Adipocyte (in vitro differentiated cells): Measurements from ENCODE around the gene EHMT2.

ENCODE experiments used
- DNase-seq: peaks from one replicate; pipeline ENCODE4 v3.0.0-alpha.2; 2015; ENCODE audit warnings: low read depth
- H3K27me3 ChIP-seq: replicated peaks from 2 replicates; pipeline ENCODE4 v1.7.0; 2013; ENCODE audit warnings: mild to moderate bottlenecking, low read length, moderate library complexity; ENCODE audit not compliant: control insufficient read depth, insufficient read depth
- H3K36me3 ChIP-seq: 2 replicates; pipeline ENCODE4 v1.7.0; 2013; ENCODE audit warnings: low read length, mild to moderate bottlenecking, moderate library complexity; ENCODE audit not compliant: control insufficient read depth, insufficient read depth, severe bottlenecking
- H3K4me1 ChIP-seq: 2 replicates; pipeline ENCODE4 v1.7.0; 2013; ENCODE audit warnings: mild to moderate bottlenecking, low read length, moderate library complexity; ENCODE audit not compliant: control insufficient read depth, insufficient read depth
- H3K4me3 ChIP-seq: 2 replicates; pipeline ENCODE4 v1.7.0; 2013; ENCODE audit warnings: mild to moderate bottlenecking, low read length, moderate library complexity
- H3K9ac ChIP-seq: 2 replicates; pipeline ENCODE4 v1.7.0; 2013; ENCODE audit warnings: mild to moderate bottlenecking, low read length, moderate library complexity
- H3K9me3 ChIP-seq: 2 replicates; pipeline ENCODE4 v1.7.0; 2013; ENCODE audit warnings: mild to moderate bottlenecking, low read length, moderate library complexity; ENCODE audit not compliant: control insufficient read depth

Gene EHMT2

DNA sequence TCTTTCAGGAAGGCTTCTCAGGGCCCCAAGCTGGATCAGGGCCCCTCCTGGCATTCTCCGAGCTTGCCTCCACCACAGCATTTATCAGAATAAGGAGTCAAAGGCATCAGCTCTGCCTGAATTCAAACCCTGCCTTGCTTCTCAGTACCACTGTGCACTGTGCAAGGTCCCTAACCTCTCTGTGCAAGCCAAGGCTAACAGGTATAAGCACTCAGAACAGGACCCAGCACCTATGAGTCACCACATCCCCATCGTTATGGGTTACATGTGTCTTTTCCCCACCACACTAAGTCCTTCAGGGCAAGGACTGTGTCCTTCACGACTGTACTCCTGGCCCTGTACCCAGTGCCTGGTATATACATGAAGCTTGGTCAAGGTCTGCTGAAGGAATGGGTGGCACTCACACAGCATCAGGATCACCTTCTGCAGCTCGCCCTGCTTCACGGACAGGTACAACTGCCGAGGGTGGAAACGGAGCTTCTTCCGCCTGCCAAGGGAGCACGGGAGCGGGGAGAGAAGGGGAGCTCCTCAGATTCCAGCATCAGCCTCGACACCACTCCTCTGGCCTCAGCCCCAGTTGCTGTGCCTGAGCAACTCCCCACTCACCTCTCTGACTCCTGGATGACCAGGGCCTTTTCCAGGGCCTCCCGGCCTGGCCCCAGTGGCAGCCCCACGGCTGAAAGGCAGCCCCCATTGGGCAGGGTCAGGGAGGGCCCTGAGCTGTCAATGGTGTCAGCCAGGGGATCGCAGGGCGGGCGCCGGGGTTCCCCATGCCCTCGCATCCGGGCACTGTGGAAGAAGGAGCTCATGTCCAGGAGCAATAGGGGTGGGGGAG lies 10.1 kb downstream of the EHMT2 start:
- no peaks in the 10 kb centered on the region for H3K9me3 ChIP-seq
- no peak overlapping the region for H3K9ac ChIP-seq
- peaks cover 74% of the 10 kb centered on the region for H3K36me3 ChIP-seq
- H3K4me3 ChIP-seq, result no peak overlapping the region
- no peak for DNase-seq
- no peaks in the 10 kb centered on the region for H3K4me1 ChIP-seq
- no peaks in the 10 kb centered on the region for H3K27me3 ChIP-seq

DNA sequence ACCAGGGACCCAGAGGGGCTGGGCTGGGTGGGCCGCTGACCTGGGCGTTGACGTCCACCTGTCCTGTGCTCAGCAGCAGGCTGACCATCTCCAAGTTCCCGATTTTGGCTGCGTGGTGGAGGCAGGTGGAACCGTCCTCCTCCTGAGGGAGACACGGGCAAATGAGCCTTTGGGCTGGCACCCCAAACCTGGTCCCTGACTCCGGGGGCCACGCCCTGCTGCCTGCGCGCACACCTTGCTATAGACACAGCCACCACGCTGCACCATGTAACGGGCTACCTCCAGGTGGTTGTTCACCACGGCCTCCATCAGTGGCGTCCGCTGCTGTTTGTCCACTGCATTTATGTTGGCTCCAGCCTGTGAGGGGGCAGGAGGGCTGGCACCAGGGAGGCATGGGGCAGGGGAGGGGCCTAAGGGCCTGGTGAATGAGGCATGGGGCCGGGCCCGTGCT lies 10.9 kb downstream of the EHMT2 start:
- Histone ChIP-seq H3K4me3 (no peak overlapping the region), H3K9me3 (no peaks in the 10 kb centered on the region), H3K4me1 (no peaks in the 10 kb centered on the region), H3K27me3 (no peaks in the 10 kb centered on the region), H3K36me3 (peaks cover 70% of the 10 kb centered on the region), H3K9ac (no peak overlapping the region)
- no peak for DNase-seq

DNA sequence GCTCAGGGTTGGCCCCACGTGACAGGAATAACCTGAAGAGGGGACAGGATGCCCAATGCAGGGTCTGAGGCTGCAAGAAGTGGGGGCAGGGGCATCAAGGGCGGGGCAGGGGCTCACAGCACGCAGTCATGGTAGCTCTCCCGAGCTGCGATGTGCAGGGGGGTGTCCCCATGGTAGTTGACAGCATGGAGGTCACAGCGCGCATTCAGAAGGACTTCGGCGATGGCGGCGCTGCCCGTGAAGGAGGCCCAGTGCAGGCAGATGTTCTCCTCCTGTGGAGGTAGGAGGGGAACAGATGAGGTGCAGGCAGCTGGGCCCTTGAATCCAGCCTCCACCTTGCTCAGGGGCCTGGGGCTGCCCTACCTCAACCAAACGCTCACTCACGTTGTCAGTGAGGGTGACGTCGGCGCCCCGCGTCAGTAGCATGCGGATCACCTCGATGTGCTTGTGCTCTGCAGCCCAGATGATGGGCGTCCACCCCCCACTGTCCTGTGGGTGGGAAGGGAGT lies 12.9 kb downstream of the EHMT2 start:
- no peak for DNase-seq
- Histone ChIP-seq H3K9ac (no peak overlapping the region), H3K4me1 (no peaks in the 10 kb centered on the region), H3K36me3 (peaks cover 81% of the 10 kb centered on the region), H3K9me3 (no peaks in the 10 kb centered on the region), H3K4me3 (no peak overlapping the region), H3K27me3 (no peaks in the 10 kb centered on the region)

DNA sequence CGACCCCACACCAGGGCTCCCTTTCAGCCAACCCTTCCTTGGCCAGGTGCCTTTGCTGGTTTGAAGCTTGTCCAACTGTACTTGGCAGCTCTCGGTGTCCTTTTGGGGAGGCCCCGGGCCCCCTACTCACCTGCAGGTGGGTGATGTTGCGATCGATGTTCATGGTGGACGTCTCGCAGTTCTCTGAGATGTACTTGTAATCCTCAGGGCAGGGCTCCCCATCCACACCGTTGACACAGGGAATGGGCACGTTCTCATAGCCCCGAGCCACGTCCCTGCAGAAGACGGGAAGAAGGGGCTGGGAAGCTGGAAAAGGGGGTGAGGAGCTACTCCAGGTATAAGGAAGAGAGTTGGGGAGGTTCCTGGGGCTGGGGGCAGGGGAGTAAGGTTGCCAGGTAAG lies 13.8 kb downstream of the EHMT2 start:
- DNase-seq, result no peak
- Histone ChIP-seq H3K9ac (no peak overlapping the region), H3K36me3 (peaks cover 79% of the 10 kb centered on the region), H3K9me3 (no peaks in the 10 kb centered on the region), H3K4me3 (no peak overlapping the region), H3K4me1 (no peaks in the 10 kb centered on the region), H3K27me3 (no peaks in the 10 kb centered on the region)

DNA sequence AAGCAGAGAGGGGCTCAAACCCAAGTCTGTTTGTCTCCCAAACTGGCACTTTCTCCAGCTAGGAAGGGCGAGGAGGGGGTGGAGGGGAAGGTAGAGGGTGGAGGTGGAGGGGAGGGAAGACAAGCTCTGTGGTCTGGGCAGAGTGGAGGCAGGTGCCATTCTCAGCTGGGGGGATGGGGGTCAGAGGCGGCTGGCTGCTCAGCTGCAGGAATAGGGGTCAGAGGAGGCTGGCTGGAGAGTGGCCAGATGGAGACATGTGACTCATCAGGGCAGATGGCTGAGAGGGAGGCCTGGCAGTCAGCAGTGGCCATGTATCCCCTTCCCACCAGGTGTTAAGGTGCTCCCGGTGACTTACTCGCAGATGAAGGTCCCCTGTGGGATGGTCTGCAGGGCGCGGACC lies 15.2 kb downstream of the EHMT2 start:
- Histone ChIP-seq H3K9ac (no peak overlapping the region), H3K27me3 (no peaks in the 10 kb centered on the region), H3K4me1 (no peaks in the 10 kb centered on the region), H3K36me3 (peaks cover 68% of the 10 kb centered on the region), H3K9me3 (no peaks in the 10 kb centered on the region), H3K4me3 (no peak overlapping the region)
- DNase-seq, result no peak

DNA sequence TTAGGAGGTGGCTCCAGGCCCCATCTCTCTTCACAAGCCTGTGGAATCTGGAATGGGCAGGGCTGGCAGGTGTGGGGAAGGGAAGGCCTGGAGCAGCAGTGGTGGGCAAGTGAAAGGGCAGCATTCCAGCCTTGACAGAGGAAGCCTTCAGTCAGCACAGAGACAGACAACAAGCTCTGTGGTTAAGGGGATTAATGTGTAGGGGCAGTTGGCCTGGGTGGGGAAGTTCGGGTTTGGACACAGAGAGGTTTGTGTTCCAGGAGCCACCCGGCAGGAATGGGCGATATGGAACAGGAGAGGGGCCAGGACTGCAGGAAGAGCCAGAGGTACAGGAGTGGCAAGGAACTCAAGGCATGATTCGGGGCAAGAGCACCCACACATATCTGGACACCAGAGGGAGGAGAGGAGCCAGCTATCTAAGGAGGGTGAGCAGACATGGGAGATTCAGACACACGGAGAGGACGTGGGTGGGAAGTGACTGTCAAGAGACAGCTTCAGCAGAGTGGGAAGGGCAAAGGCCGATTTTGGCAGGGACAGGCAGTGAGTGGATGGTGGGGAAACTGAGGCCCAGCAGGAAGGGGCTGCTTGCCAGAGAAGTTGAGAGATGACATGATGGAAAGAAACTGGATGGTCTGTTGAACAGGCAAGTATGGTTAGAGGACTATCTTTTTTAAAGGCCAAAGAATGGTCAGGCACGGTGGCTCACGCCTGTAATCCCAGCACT lies 16.2 kb downstream of the EHMT2 start:
- Histone ChIP-seq H3K9ac (no peak overlapping the region), H3K4me1 (no peaks in the 10 kb centered on the region), H3K36me3 (peaks cover 57% of the 10 kb centered on the region), H3K4me3 (no peak overlapping the region), H3K27me3 (no peaks in the 10 kb centered on the region), H3K9me3 (no peaks in the 10 kb centered on the region)
- DNase-seq, result no peak

DNA sequence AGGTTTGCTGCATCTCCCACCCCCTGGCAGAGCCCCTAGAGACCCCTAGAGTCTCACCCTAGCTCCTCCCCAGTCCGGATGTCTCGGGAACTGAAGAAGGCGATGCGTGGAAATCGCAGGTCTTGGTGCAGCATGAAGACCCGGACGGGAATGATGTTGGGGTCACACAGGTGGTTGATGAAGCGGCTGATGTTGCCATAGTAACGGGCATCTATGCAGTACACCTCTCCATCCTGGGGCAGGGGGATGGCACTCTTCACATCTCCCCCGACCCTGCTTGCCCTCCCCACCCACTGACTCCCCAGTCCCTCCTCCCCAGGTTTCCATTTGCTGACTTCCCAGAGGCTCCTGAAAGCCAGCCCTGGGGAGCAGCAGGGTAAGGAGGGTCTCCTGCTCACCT lies 16.9 kb downstream of the EHMT2 start:
- DNase-seq, result no peak
- Histone ChIP-seq H3K9me3 (no peaks in the 10 kb centered on the region), H3K36me3 (peaks cover 52% of the 10 kb centered on the region), H3K4me3 (no peak overlapping the region), H3K9ac (no peak overlapping the region), H3K4me1 (no peaks in the 10 kb centered on the region), H3K27me3 (no peaks in the 10 kb centered on the region)

DNA sequence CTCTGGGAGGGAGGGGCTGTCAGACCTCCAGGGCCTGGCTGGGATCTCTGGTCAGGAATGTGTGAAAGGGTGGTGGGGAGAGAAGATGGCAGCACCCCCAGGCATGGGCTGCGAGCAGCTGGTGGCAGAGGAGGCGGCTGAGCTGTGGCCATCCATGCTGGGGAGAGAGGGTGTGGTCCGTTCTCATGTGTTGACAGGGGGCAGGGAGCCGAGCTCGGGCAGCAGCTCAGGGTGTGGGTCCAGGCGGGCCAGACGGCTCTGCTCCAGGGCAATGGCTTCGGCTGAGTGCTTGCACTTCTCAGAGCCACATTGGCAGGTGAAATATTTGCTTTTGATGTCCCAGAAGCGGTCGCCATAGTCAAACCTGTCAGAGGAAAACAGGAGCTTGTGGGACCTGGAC lies 17.6 kb downstream of the EHMT2 start:
- Histone ChIP-seq H3K4me1 (no peaks in the 10 kb centered on the region), H3K9me3 (no peaks in the 10 kb centered on the region), H3K27me3 (no peaks in the 10 kb centered on the region), H3K4me3 (no peak overlapping the region), H3K9ac (no peak overlapping the region), H3K36me3 (peaks cover 51% of the 10 kb centered on the region)
- DNase-seq, result no peak

DNA sequence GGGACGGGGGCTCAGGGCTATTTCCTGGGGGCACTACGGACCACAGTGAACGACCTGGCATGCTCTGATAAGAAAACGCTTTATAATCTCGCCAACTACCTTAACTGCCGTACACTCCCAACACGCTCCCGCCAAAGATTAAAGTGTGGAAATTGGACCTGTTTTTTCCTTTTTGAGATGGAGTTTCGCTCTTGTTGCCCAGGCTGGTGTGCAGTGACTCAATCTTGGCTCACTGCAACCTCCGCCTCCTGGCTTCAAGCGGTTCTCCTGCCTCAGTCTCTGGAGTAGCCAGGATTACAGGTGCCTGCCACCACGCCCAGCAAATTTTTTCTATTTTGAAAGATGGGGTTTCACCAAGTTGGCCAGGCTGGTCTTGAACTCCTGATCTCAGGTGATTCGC lies 18.4 kb downstream of the EHMT2 start:
- no peak overlapping the region for H3K9ac ChIP-seq
- no peaks in the 10 kb centered on the region for H3K9me3 ChIP-seq
- no peak overlapping the region for H3K4me3 ChIP-seq
- DNase-seq, result no peak
- no peaks in the 10 kb centered on the region for H3K4me1 ChIP-seq
- H3K27me3 ChIP-seq, result no peaks in the 10 kb centered on the region
- H3K36me3 ChIP-seq, result peaks cover 44% of the 10 kb centered on the region

DNA sequence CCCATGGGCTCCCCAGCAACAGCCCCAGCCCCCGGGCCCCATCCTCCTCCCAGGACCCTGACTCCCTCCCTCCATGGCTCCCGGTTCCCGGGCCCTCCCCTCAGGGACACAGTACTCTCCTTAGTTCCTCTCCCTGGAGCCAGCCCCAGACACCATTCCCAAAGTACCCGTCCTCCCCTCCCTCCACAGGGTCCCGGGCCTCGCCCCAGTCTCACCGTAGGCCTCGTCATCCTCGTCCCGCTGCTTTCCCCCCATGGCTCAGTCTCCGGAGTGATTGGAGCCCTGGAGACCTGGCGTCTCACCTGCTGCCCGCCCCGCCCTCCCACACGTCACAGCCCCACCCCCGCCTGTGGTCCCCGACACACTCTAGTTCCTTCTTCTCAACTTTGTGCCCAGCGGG lies 18.8 kb downstream of the EHMT2 start, which contains the start of gene SLC44A4:
TSS of gene SLC44A4 (minus strand) at position 272 of the 400 bp plus-strand sequence. CDS start at position 255, 17 bp downstream.
- Histone ChIP-seq H3K36me3 (peaks cover 40% of the 10 kb centered on the region), H3K4me3 (no peak within 1 kb of the TSS), H3K4me1 (no peaks in the 10 kb centered on the region), H3K9ac (no peak within 1 kb of the TSS), H3K27me3 (no peaks in the 10 kb centered on the region), H3K9me3 (no peaks in the 10 kb centered on the region)
- DNase-seq, result no peak

DNA sequence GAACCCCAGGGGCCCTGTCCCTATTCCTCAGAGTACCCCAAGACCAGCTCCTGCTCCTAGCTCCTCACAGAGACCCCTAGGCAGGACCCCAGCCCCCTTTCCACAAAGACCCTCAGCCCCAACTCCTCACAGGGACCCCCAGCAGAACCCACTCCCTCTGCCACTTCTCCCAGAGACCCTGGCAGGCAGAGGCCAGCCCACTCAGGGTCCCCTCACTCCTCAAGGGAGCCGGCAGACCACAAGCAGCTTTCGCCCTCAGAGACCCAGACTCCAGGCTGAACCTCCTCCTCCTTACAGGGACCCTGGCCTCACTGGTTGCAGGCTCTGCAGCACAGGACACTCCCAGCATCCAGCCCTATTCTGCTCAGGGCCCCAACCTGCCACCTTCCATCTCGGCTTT lies 19.3 kb downstream of the EHMT2 start:
- no peak overlapping the region for H3K9ac ChIP-seq
- H3K9me3 ChIP-seq, result no peaks in the 10 kb centered on the region
- no peaks in the 10 kb centered on the region for H3K4me1 ChIP-seq
- H3K36me3 ChIP-seq, result peaks cover 34% of the 10 kb centered on the region
- no peak for DNase-seq
- no peak overlapping the region for H3K4me3 ChIP-seq
- H3K27me3 ChIP-seq, result no peaks in the 10 kb centered on the region
